ENCODE data around the gene FMNL2.

GRCh38 chr2:152301131-152301530, 33.8 kb upstream of the FMNL2 start:
- TF ChIP-seq POLR2A (IDR thresholded peaks at IDR 0.05) (no peak), CTCF (IDR thresholded peaks at IDR 0.05) (no peak)

Data from esophagus squamous epithelium (tissue), 4 donors.